ENCODE results near the gene PEX5L.

The PEX5L gene

DNA sequence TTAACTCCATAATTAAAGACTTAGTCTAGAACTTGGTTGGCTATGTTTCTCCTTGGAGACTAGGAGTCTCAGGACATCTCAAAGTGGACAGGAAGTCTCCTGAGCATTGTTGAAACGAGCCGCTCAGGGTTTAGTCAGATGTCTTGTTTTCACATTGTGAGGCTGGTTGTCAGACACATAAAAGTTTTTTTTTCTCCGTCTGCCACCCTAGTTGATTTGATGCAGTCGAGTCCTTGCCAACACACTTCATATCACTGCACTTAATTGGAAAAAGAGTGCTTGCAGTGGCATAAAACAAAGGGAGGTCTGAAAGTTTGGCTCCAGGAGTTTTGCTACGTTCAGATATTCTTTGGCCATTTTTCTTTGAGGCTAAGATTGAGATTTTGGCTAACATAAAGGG lies 291.0 kb downstream of the PEX5L start:
- no peak for TF ChIP-seq GATA2 (IDR thresholded peaks at IDR 0.05; ENCODE audit: low read depth, low read length)
- no peak for TF ChIP-seq GATA3 (IDR thresholded peaks at IDR 0.05; ENCODE audit: low read depth, low read length)

GRCh38 chr3:179745079-179745478 lies 291.7 kb downstream of the PEX5L start:
- TF ChIP-seq GATA3 (IDR thresholded peaks at IDR 0.05; ENCODE audit: low read depth, low read length): no peak
- no peak for TF ChIP-seq GATA2 (IDR thresholded peaks at IDR 0.05; ENCODE audit: low read depth, low read length)

All from SH-SY5Y (cell line).